ENCODE data around the gene LEF1.
"Not testable (repeated sequence)": the region's sequence is repeated elsewhere in the genome, so short reads cannot be mapped to it uniquely, and the experiment has no call there.

The LEF1 gene

GRCh38 chr4:108035691-108036090 lies 133.0 kb downstream of the LEF1 start:
- DNase-seq (ENCODE audit: low read depth in 2 of 2) = no peak

GRCh38 chr4:108034565-108034964 lies 134.2 kb downstream of the LEF1 start:
- no peak for DNase-seq (ENCODE audit: low read depth in 2 of 2)

GRCh38 chr4:108033348-108033747 lies 135.4 kb downstream of the LEF1 start:
- no peak for DNase-seq (ENCODE audit: low read depth in 2 of 2)

GRCh38 chr4:108031427-108032083 lies 137.2 kb downstream of the LEF1 start:
- peak in 1 of 2 donors; percentile 24 for DNase-seq (ENCODE audit: low read depth in 2 of 2)

- DNase-seq (ENCODE audit: low read depth in 2 of 2) = peak; percentile 32 to 43
Measured at GRCh38 chr4:108030332-108030731, 138.4 kb downstream of the LEF1 start.

GRCh38 chr4:108029731-108030130 lies 139.0 kb downstream of the LEF1 start:
- no peak for DNase-seq (ENCODE audit: low read depth in 2 of 2)

- DNase-seq (ENCODE audit: low read depth in 2 of 2) = peak in 1 of 2 donors; percentile 32
Measured at GRCh38 chr4:108029016-108029720, 139.6 kb downstream of the LEF1 start.

GRCh38 chr4:108024878-108025165 lies 143.9 kb downstream of the LEF1 start:
- DNase-seq (ENCODE audit: low read depth in 2 of 2) = no peak

- no peak for DNase-seq (ENCODE audit: low read depth in 2 of 2)
Measured at GRCh38 chr4:108024085-108024877, 144.5 kb downstream of the LEF1 start.

GRCh38 chr4:108018884-108019187 lies 149.9 kb downstream of the LEF1 start:
- no peak for DNase-seq (ENCODE audit: low read depth in 2 of 2)

GRCh38 chr4:108018040-108018883 lies 150.5 kb downstream of the LEF1 start:
- DNase-seq (ENCODE audit: low read depth in 2 of 2) = peak; percentile 64 to 76

GRCh38 chr4:108013955-108014354 lies 154.8 kb downstream of the LEF1 start:
- DNase-seq (ENCODE audit: low read depth in 2 of 2) = no peak

GRCh38 chr4:108013327-108013726 lies 155.4 kb downstream of the LEF1 start:
- DNase-seq (ENCODE audit: low read depth in 2 of 2) = no peak

- DNase-seq (ENCODE audit: low read depth in 2 of 2) = not testable (repeated sequence)
Measured at GRCh38 chr4:108012382-108012781, 156.3 kb downstream of the LEF1 start.

- DNase-seq (ENCODE audit: low read depth in 2 of 2) = no peak
Measured at GRCh38 chr4:108010167-108010566, 158.6 kb downstream of the LEF1 start.

GRCh38 chr4:108008721-108009120 lies 160.0 kb downstream of the LEF1 start:
- DNase-seq (ENCODE audit: low read depth in 2 of 2) = no peak

- no peak for DNase-seq (ENCODE audit: low read depth in 2 of 2)
Measured at GRCh38 chr4:108007984-108008383, 160.7 kb downstream of the LEF1 start.

- DNase-seq (ENCODE audit: low read depth in 2 of 2) = no peak
Measured at GRCh38 chr4:108006361-108006760, 162.4 kb downstream of the LEF1 start.

- DNase-seq (ENCODE audit: low read depth in 2 of 2) = no peak
Measured at GRCh38 chr4:108005807-108006206, 162.9 kb downstream of the LEF1 start.

- no peak for DNase-seq (ENCODE audit: low read depth in 2 of 2)
Measured at GRCh38 chr4:108004646-108005045, 164.1 kb downstream of the LEF1 start.

- no peak for DNase-seq (ENCODE audit: low read depth in 2 of 2)
Measured at GRCh38 chr4:108003982-108004515, 164.7 kb downstream of the LEF1 start.
